ENCODE measurements around the gene MAP3K9. TPM values are rescaled to one million over a fixed set of nuclear protein-coding genes. Genes with fewer than 3 reads are reported as not detected.

The MAP3K9 gene
- total and polyA plus RNA-seq, 10 of the 15 experiments (the other 5 are each of a cell fraction or from before 2014, with no cell fraction given), result 0.48 to 7.9 (median 2.9) TPM

DNA sequence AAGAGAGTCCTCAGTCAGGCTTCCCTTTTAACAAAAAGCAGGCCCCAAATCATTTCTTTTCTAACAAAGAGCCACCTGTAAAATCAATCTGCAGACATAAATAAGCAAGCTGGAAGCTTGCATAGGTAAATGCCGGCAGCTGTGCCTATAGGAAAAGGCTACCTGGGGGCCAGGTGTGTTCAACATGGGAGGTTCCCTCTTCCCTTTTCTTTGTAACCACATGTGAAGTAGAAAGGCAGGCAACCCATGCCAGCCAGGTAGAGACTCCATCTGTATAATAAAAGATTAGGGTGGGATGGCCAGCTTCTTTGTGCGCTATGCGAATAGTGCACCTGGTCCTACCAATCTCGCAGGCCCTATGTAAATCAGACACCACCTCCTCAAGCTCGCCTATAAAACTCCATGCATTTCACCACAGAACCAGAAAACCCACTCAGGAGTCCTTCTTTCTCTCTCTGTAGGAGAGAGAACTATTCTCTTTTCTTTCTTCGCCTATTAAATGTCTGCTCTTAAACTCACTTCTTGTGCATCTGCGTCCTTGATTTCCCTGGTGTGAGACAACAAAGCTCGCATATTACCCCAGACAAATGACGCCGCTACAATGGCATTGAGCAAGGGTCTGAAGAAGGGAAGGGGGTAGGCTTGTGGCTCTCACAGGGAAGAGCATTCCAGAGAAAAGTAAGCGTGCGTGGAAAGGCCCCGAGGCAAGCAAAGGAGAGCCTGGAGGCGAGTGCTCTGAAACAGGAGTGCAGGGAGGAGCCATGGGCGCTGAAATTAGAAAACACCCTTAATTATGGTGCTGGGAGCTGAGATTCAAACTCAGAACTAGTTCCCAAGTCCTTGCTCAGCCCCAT, 100.4 kb downstream of the MAP3K9 start:
- BruUV-seq (replicated peaks), result no TSS peak
- Histone ChIP-seq H3K4me3 (no peak overlapping the region), H3K4me1 (ENCODE audit: control insufficient read depth, insufficient read depth, low read length) (peaks cover 26% of the 10 kb centered on the region), H2AFZ (ENCODE audit: control insufficient read depth, low read depth, low read length) (no peak overlapping the region), H3K9ac (ENCODE audit: control insufficient read depth, insufficient read depth, low read length) (no peak overlapping the region), H3K36me3 (ENCODE audit: control insufficient read depth in 2 of 2, insufficient read depth in 2 of 2, low read length in 1 of 2) (no peaks in the 10 kb centered on the region), H3K79me2 (ENCODE audit: control insufficient read depth, insufficient read depth, low read length) (no peaks in the 10 kb centered on the region), H3K9me3 (replicated peaks; ENCODE audit: control insufficient read depth, insufficient read depth, low read length) (no peaks in the 10 kb centered on the region), H3K27me3 (replicated peaks in 1 of 2; ENCODE audit: control insufficient read depth in 2 of 2, insufficient read depth in 2 of 2, low read length in 1 of 2) (no peaks in the 10 kb centered on the region), H4K20me1 (ENCODE audit: control insufficient read depth, insufficient read depth) (no peaks in the 10 kb centered on the region), H3K27ac (ENCODE audit: control insufficient read depth, insufficient read depth) (no peak overlapping the region), H3K4me2 (ENCODE audit: control insufficient read depth, insufficient read depth) (no peak overlapping the region)
- no peak for DNase-seq (ENCODE audit: low read depth, low spot score)
- ChIA-PET RAD21 (ENCODE audit: unreplicated experiment) (interaction anchor here (0.6 to 5.2 kb wide), 11 partner anchors 42 to 196 kb away, joined by 3 to 66 read pairs (median 5); partner anchors contain the start of genes MAP3K9 and TTC9), POLR2A (interaction anchor here (1.0 to 2.5 kb wide), 6 partner anchors 40 to 100 kb away, joined by 3 to 11 read pairs (median 6); partner anchors contain the start of gene MAP3K9), SMC1A (ENCODE audit: uncharacterized antibody, unreplicated experiment) (interaction anchor here (0.5 to 11.1 kb wide), 16 partner anchors 10 to 182 kb away, joined by 3 to 154 read pairs (median 5); partner anchors contain the start of gene TTC9), CTCF (interaction anchor here (1.0 to 9.6 kb wide), 11 partner anchors 12 to 108 kb away, joined by 3 to 138 read pairs (median 8); no protein-coding TSS in a partner anchor)
- in situ Hi-C loops (cut with MboI) (no loop called here), intact Hi-C loops (cut with micrococcal nuclease; ENCODE audit: unreplicated experiment) (no loop called here)
- no peak for FAIRE-seq
- TF ChIP-seq, protein P1, sequence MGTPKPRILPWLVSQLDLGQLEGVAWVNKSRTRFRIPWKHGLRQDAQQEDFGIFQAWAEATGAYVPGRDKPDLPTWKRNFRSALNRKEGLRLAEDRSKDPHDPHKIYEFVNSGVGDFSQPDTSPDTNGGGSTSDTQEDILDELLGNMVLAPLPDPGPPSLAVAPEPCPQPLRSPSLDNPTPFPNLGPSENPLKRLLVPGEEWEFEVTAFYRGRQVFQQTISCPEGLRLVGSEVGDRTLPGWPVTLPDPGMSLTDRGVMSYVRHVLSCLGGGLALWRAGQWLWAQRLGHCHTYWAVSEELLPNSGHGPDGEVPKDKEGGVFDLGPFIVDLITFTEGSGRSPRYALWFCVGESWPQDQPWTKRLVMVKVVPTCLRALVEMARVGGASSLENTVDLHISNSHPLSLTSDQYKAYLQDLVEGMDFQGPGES (IDR thresholded peaks at IDR 0.05), result no peak
- TF ChIP-seq RELA (IDR thresholded peaks at IDR 0.05; ENCODE audit: borderline replicate concordance, partially characterized antibody), result no peak
- no peak for TF ChIP-seq RAD51 (IDR thresholded peaks at IDR 0.05)
- no peak for TF ChIP-seq MTA2 (IDR thresholded peaks at IDR 0.05; ENCODE audit: low read depth)
- no peak for TF ChIP-seq RELB (IDR thresholded peaks at IDR 0.05; ENCODE audit: low read depth)
- TF ChIP-seq BHLHE40 (IDR thresholded peaks at IDR 0.05; ENCODE audit: borderline replicate concordance in 1 of 2, low read depth in 2 of 2, low read length in 1 of 2), result no peak
- no peak for TF ChIP-seq SIN3A (IDR thresholded peaks at IDR 0.05; ENCODE audit: low read depth, low read length)
- TF ChIP-seq HDAC2 (IDR thresholded peaks at IDR 0.05), result no peak
- no peak for TF ChIP-seq EED (IDR thresholded peaks at IDR 0.05; ENCODE audit: low read depth)
- no peak for TF ChIP-seq POLR2AphosphoS5 (IDR thresholded peaks at IDR 0.05; ENCODE audit: low read length)
- TF ChIP-seq ZNF592 (IDR thresholded peaks at IDR 0.05), result no peak
- ATAC-seq, result no peak
- 80% methylated on average over 15 of the region's 15 CpGs for WGBS (ENCODE audit: insufficient coverage, insufficient replicate concordance, low lambda C conversion rate, missing lambda C conversion rate)
